ENCODE data around the gene TAF3.

The TAF3 gene

DNA sequence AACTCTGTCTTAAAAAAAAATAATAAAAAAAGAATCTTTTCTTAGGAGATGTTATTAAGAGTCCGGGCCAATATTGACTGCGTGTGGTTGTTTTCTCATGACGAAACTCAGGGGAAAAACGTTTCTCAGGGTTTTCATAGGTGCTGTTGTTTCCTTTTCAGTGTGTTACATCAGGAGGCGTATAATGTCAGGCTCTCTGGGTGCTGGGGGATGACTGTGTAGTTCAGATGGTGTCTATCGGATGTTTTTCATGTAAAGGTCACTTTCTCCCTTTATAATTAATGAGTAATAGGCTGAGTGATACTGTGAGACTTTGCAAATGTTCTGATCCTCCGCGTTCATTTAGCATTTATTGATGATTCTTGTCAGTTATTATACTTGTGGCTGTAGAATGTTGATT lies 84.1 kb downstream of the TAF3 start:
- Histone ChIP-seq H3K27me3 (ENCODE audit: low read length) (no peaks in the 10 kb centered on the region), H3K36me3 (ENCODE audit: low read length) (no peaks in the 10 kb centered on the region), H3K79me2 (ENCODE audit: insufficient read depth, low read length) (peaks cover 8% of the 10 kb centered on the region; the same call in 1 of the 2 replicates), H3K9ac (ENCODE audit: low read length) (no peak overlapping the region), H3K4me2 (ENCODE audit: low read depth, low read length, poor library complexity, severe bottlenecking) (no peak overlapping the region), H3K4me3 (ENCODE audit: insufficient read depth, low read length, poor library complexity, severe bottlenecking) (no peak overlapping the region), H2AFZ (ENCODE audit: low read depth, low read length, severe bottlenecking) (no peak overlapping the region), H3F3A (ENCODE audit: insufficient read depth) (no peaks in the 10 kb centered on the region), H3K9me2 (replicated peaks; ENCODE audit: insufficient read depth, low read length) (no peaks in the 10 kb centered on the region), H3K27ac (ENCODE audit: low read depth, low read length) (no peak overlapping the region), H3K9me3 (ENCODE audit: insufficient read depth, low read length) (no peaks in the 10 kb centered on the region), H4K20me1 (ENCODE audit: low read depth, low read length) (0 out of 2 replicates have a peak, but pooled peaks cover 3% of the 10 kb centered on the region)
- TF ChIP-seq EZH2phosphoT487 (conservative IDR thresholded peaks at IDR 0.05; ENCODE audit: low read length) = no peak
- TF ChIP-seq, protein P1, sequence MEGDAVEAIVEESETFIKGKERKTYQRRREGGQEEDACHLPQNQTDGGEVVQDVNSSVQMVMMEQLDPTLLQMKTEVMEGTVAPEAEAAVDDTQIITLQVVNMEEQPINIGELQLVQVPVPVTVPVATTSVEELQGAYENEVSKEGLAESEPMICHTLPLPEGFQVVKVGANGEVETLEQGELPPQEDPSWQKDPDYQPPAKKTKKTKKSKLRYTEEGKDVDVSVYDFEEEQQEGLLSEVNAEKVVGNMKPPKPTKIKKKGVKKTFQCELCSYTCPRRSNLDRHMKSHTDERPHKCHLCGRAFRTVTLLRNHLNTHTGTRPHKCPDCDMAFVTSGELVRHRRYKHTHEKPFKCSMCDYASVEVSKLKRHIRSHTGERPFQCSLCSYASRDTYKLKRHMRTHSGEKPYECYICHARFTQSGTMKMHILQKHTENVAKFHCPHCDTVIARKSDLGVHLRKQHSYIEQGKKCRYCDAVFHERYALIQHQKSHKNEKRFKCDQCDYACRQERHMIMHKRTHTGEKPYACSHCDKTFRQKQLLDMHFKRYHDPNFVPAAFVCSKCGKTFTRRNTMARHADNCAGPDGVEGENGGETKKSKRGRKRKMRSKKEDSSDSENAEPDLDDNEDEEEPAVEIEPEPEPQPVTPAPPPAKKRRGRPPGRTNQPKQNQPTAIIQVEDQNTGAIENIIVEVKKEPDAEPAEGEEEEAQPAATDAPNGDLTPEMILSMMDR (IDR thresholded peaks at IDR 0.05; ENCODE audit: insufficient read depth, low read length, poor library complexity, severe bottlenecking) = no peak

DNA sequence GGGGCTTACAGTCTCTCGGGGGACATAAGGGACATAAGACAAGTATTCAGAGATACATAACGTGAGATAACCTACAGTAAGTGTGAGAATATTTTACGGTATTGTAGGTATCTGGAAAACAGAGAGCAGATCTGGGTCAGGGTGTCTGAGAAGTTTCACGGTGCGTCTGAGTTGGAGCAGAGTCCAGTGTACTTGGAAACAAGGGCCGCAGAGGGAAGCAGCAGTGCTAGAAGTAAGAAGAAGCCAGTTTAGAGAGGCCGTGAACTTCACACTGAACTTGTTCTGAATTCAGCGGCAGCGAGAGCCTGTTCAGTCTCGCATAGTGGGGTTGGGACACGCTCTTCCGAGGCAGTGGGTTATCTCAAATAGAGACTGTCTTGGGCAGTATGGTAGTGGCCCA lies 85.5 kb downstream of the TAF3 start:
- H3K9me3 ChIP-seq (ENCODE audit: insufficient read depth, low read length) = no peaks in the 10 kb centered on the region
- TF ChIP-seq EZH2phosphoT487 (conservative IDR thresholded peaks at IDR 0.05; ENCODE audit: low read length) = no peak
- TF ChIP-seq, protein P1 (IDR thresholded peaks at IDR 0.05; ENCODE audit: insufficient read depth, low read length, poor library complexity, severe bottlenecking) = no peak

DNA sequence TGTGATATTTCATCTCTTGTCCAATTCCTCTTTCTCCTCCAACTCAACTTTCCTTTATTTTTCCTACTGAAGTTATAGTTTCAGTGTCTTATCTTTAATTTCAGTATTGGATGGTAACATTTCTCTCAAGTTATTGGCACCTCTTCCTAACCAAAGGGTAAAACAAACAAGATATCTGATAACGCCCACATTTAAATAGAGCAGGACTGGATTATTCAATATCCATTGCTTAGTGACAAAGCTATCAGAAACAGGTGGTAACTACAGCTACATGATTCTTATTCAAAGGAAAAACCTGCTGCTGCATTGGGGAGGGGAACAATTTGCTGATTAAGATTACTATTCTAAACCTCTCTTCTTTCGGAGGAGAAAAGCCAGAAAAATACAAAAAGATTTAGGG lies 87.8 kb downstream of the TAF3 start:
- Histone ChIP-seq H3K4me3 (ENCODE audit: insufficient read depth, low read length, poor library complexity, severe bottlenecking) (no peak overlapping the region), H4K20me1 (ENCODE audit: low read depth, low read length) (0 out of 2 replicates have a peak, but pooled peaks cover 3% of the 10 kb centered on the region), H3K9me3 (ENCODE audit: insufficient read depth, low read length) (no peaks in the 10 kb centered on the region), H3K9ac (ENCODE audit: low read length) (no peak overlapping the region), H3F3A (ENCODE audit: insufficient read depth) (no peaks in the 10 kb centered on the region), H3K36me3 (ENCODE audit: low read length) (no peaks in the 10 kb centered on the region), H3K27ac (ENCODE audit: low read depth, low read length) (no peak overlapping the region), H3K4me2 (ENCODE audit: low read depth, low read length, poor library complexity, severe bottlenecking) (no peak overlapping the region), H3K9me2 (replicated peaks; ENCODE audit: insufficient read depth, low read length) (no peaks in the 10 kb centered on the region), H3K79me2 (ENCODE audit: insufficient read depth, low read length) (peaks cover 8% of the 10 kb centered on the region), H2AFZ (ENCODE audit: low read depth, low read length, severe bottlenecking) (no peak overlapping the region), H3K27me3 (ENCODE audit: low read length) (no peaks in the 10 kb centered on the region)
- TF ChIP-seq, protein P1 (IDR thresholded peaks at IDR 0.05; ENCODE audit: insufficient read depth, low read length, poor library complexity, severe bottlenecking) = no peak
- no peak for TF ChIP-seq EZH2phosphoT487 (conservative IDR thresholded peaks at IDR 0.05; ENCODE audit: low read length)

More for the DNA sequence above, 85.5 kb downstream of the TAF3 start:
- 0 out of 2 replicates have a peak, but pooled peaks cover 3% of the 10 kb centered on the region for H4K20me1 ChIP-seq (ENCODE audit: low read depth, low read length)
- no peaks in the 10 kb centered on the region for H3K9me2 ChIP-seq (replicated peaks; ENCODE audit: insufficient read depth, low read length)
- no peak overlapping the region for H3K9ac ChIP-seq (ENCODE audit: low read length)
- no peaks in the 10 kb centered on the region for H3K27me3 ChIP-seq (ENCODE audit: low read length)
- no peaks in the 10 kb centered on the region for H3K36me3 ChIP-seq (ENCODE audit: low read length)
- H2AFZ ChIP-seq (ENCODE audit: low read depth, low read length, severe bottlenecking) = no peak overlapping the region
- H3K4me3 ChIP-seq (ENCODE audit: insufficient read depth, low read length, poor library complexity, severe bottlenecking) = no peak overlapping the region
- H3F3A ChIP-seq (ENCODE audit: insufficient read depth) = no peaks in the 10 kb centered on the region
- H3K4me2 ChIP-seq (ENCODE audit: low read depth, low read length, poor library complexity, severe bottlenecking) = no peak overlapping the region
- peaks cover 8% of the 10 kb centered on the region; the same call in 1 of the 2 replicates for H3K79me2 ChIP-seq (ENCODE audit: insufficient read depth, low read length)
- H3K27ac ChIP-seq (ENCODE audit: low read depth, low read length) = no peak overlapping the region

All from SU-DHL-6 (cell line).